Measurements from ENCODE around the gene LGI2. TPM values are rescaled to one million over a fixed set of nuclear protein-coding genes. Genes with fewer than 3 reads are reported as not detected.

LGI2 gene
- polyA plus RNA-seq, 1 of the 3 experiments (the other 2 are of a cell fraction), result not detected

DNA sequence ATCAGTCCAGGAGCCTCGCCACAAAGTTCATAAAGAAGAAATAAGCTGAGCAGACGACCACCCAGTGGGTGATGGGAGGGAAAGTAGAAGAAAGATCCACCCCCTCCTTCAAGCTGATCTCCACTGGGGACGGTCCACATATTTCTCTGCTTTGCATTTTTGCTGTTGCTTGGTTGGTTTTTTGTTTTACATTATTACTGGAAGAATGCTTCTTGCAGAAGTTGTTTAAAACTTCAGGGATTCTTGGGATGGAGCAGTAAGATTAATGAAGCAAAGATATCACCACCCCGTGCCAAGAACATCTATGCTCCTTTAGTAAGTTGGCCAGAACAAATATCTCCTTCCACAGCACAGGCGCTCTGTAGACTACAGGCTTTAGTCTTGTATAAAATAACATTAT, 30.1 kb downstream of the LGI2 start:
- H3K9me3 ChIP-seq, result no peaks in the 10 kb centered on the region
- H4K20me1 ChIP-seq (ENCODE audit: insufficient read depth), result no peaks in the 10 kb centered on the region
- no peak overlapping the region for H3K9ac ChIP-seq
- ChIA-PET CTCF (interaction anchor here (1.5 to 1.9 kb wide), 2 partner anchors 11 to 21 kb away, joined by 3 to 6 read pairs; no protein-coding TSS in a partner anchor), POLR2A (no interaction called here)
- TF ChIP-seq NFIC (IDR thresholded peaks at IDR 0.05; ENCODE audit: borderline replicate concordance) (no peak), POLR2AphosphoS5 (IDR thresholded peaks at IDR 0.05; ENCODE audit: low read depth, low read length) (no peak)
- TF ChIP-seq, protein P1, sequence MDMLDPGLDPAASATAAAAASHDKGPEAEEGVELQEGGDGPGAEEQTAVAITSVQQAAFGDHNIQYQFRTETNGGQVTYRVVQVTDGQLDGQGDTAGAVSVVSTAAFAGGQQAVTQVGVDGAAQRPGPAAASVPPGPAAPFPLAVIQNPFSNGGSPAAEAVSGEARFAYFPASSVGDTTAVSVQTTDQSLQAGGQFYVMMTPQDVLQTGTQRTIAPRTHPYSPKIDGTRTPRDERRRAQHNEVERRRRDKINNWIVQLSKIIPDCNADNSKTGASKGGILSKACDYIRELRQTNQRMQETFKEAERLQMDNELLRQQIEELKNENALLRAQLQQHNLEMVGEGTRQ (IDR thresholded peaks at IDR 0.05; ENCODE audit: borderline replicate concordance, low read depth, low read length), result no peak
- no peaks in the 10 kb centered on the region for H3K4me1 ChIP-seq (ENCODE audit: control insufficient read depth in 1 of 2, insufficient read depth in 2 of 2, low read depth in 1 of 2, low read length in 1 of 2)
- no peaks in the 10 kb centered on the region for H3K79me2 ChIP-seq (ENCODE audit: insufficient read depth)
- H3K27me3 ChIP-seq (ENCODE audit: insufficient read depth), result peaks cover 24% of the 10 kb centered on the region
- 10% methylated on average over 5 of the region's 5 CpGs for WGBS (ENCODE audit: low lambda C conversion rate)
- no peaks in the 10 kb centered on the region for H3K9me2 ChIP-seq
- H3K4me2 ChIP-seq, result no peak overlapping the region
- H2AFZ ChIP-seq (ENCODE audit: low read depth), result no peak overlapping the region
- no peak overlapping the region for H3K4me3 ChIP-seq (ENCODE audit: low read depth in 2 of 2, low read length in 1 of 2)
- no peak overlapping the region for H3K27ac ChIP-seq (ENCODE audit: low read depth in 2 of 2, low read length in 1 of 2)
- no peak for DNase-seq
- H3F3A ChIP-seq (replicated peaks; ENCODE audit: insufficient read depth), result no peaks in the 10 kb centered on the region
- H3K36me3 ChIP-seq (replicated peaks in 1 of 2; ENCODE audit: control insufficient read depth in 1 of 2, insufficient read depth in 2 of 2, low read length in 1 of 2), result no peaks in the 10 kb centered on the region

DNA sequence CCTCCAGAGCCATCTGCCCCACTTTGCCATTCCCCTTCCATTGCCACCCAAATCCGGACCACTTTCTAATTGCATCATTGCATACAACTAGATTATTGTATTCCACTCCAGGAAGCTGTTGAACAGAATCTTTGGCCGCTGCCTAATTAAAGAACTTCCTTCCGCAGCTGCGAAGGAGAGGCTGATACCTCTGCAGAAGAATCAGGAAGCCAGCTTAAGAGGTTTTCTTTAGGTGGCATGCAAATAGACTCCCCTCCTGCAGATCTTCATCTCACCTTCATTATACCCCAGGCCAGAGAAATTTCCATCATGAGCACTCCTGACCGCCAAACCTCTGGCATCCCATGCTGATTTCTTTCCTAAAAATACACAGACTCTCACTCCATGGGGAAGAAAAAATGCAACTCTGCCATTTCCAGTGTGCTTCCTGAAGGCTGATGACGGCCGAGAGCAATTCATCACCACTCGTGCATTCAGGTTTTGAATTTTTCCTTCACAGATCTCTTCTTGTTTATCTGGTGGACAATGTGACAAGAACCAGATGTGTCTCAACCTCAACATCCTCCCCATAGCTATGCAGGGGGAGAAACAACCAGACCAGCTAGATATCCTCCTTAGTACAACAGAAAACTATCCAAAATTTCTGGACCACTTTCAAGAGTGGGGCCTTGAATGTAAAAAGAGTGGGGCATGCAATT, 31.2 kb downstream of the LGI2 start:
- Histone ChIP-seq H3F3A (replicated peaks; ENCODE audit: insufficient read depth) (no peaks in the 10 kb centered on the region), H3K9me3 (no peaks in the 10 kb centered on the region), H4K20me1 (ENCODE audit: insufficient read depth) (no peaks in the 10 kb centered on the region), H3K4me1 (ENCODE audit: control insufficient read depth in 1 of 2, insufficient read depth in 2 of 2, low read depth in 1 of 2, low read length in 1 of 2) (no peaks in the 10 kb centered on the region), H3K36me3 (replicated peaks in 1 of 2; ENCODE audit: control insufficient read depth in 1 of 2, insufficient read depth in 2 of 2, low read length in 1 of 2) (no peaks in the 10 kb centered on the region), H3K9ac (no peak overlapping the region), H3K4me3 (ENCODE audit: low read depth in 2 of 2, low read length in 1 of 2) (no peak overlapping the region; a peak in 1 of 4 replicates), H3K79me2 (ENCODE audit: insufficient read depth) (no peaks in the 10 kb centered on the region), H3K27me3 (ENCODE audit: insufficient read depth) (peaks cover 13% of the 10 kb centered on the region; the same call in 1 of the 2 replicates), H3K27ac (ENCODE audit: low read depth in 2 of 2, low read length in 1 of 2) (no peak overlapping the region), H2AFZ (ENCODE audit: low read depth) (no peak overlapping the region), H3K9me2 (no peaks in the 10 kb centered on the region), H3K4me2 (peak overlapping the region; percentile 40; the same call in 1 of the 2 replicates)
- no peak for DNase-seq
- 9% methylated on average over 8 of the region's 8 CpGs for WGBS (ENCODE audit: low lambda C conversion rate)
- ChIA-PET CTCF (interaction anchor here (1.9 kb wide), 1 partner anchor 20 kb away, joined by 8 read pairs; no protein-coding TSS in a partner anchor), POLR2A (no interaction called here)
- TF ChIP-seq YY1 (IDR thresholded peaks at IDR 0.05; ENCODE audit: low read depth) (no peak), RCOR1 (IDR thresholded peaks at IDR 0.05; ENCODE audit: low read length) (no peak), RAD21 (IDR thresholded peaks at IDR 0.05; ENCODE audit: low read length) (no peak), TCF12 (IDR thresholded peaks at IDR 0.05) (no peak), TAF1 (IDR thresholded peaks at IDR 0.05; ENCODE audit: borderline replicate concordance, low read depth, low read length) (no peak), RXRA (IDR thresholded peaks at IDR 0.05; ENCODE audit: borderline replicate concordance, low read depth) (no peak), CHD2 (IDR thresholded peaks at IDR 0.05; ENCODE audit: low read length, partially characterized antibody) (no peak), NRF1 (IDR thresholded peaks at IDR 0.05; ENCODE audit: low read depth, low read length) (no peak), POLR2AphosphoS5 (IDR thresholded peaks at IDR 0.05; ENCODE audit: low read depth, low read length) (no peak), RFX5 (IDR thresholded peaks at IDR 0.05; ENCODE audit: low read length) (no peak), FOXJ3 (CRISPR knock-in tag; IDR thresholded peaks at IDR 0.05) (no peak), FOXM1 (IDR thresholded peaks at IDR 0.05; ENCODE audit: low read depth) (no peak), GABPA (IDR thresholded peaks at IDR 0.05; ENCODE audit: low read depth) (no peak)
- TF ChIP-seq, protein P2, sequence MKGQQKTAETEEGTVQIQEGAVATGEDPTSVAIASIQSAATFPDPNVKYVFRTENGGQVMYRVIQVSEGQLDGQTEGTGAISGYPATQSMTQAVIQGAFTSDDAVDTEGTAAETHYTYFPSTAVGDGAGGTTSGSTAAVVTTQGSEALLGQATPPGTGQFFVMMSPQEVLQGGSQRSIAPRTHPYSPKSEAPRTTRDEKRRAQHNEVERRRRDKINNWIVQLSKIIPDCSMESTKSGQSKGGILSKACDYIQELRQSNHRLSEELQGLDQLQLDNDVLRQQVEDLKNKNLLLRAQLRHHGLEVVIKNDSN (IDR thresholded peaks at IDR 0.05; ENCODE audit: borderline replicate concordance, low read depth), result no peak
- TF ChIP-seq, protein P3, sequence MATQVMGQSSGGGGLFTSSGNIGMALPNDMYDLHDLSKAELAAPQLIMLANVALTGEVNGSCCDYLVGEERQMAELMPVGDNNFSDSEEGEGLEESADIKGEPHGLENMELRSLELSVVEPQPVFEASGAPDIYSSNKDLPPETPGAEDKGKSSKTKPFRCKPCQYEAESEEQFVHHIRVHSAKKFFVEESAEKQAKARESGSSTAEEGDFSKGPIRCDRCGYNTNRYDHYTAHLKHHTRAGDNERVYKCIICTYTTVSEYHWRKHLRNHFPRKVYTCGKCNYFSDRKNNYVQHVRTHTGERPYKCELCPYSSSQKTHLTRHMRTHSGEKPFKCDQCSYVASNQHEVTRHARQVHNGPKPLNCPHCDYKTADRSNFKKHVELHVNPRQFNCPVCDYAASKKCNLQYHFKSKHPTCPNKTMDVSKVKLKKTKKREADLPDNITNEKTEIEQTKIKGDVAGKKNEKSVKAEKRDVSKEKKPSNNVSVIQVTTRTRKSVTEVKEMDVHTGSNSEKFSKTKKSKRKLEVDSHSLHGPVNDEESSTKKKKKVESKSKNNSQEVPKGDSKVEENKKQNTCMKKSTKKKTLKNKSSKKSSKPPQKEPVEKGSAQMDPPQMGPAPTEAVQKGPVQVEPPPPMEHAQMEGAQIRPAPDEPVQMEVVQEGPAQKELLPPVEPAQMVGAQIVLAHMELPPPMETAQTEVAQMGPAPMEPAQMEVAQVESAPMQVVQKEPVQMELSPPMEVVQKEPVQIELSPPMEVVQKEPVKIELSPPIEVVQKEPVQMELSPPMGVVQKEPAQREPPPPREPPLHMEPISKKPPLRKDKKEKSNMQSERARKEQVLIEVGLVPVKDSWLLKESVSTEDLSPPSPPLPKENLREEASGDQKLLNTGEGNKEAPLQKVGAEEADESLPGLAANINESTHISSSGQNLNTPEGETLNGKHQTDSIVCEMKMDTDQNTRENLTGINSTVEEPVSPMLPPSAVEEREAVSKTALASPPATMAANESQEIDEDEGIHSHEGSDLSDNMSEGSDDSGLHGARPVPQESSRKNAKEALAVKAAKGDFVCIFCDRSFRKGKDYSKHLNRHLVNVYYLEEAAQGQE (IDR thresholded peaks at IDR 0.05; ENCODE audit: low read depth, low read length), result no peak
- TF ChIP-seq, protein P1 (IDR thresholded peaks at IDR 0.05; ENCODE audit: borderline replicate concordance, low read depth, low read length), result no peak

Data from SK-N-SH (cell line).